GM10266 (cell line): Measurements from ENCODE around the gene GSTA2.
A peak's percentile ranks its signal among the peaks of the same experiment; 100 is the strongest.
"Not testable (repeated sequence)": the region's sequence is repeated elsewhere in the genome, so short reads cannot be mapped to it uniquely, and the experiment has no call there.

ENCODE experiments used
- DNase-seq: peaks from one replicate; pipeline ENCODE4 v3.0.0; 2012; ENCODE audit errors: extremely low spot score
- TF ChIP-seq, protein P1 (sequence below): IDR thresholded peaks from 2 replicates; pipeline ENCODE4 v1.5.1; 2012; ENCODE audit warnings: mild to moderate bottlenecking, low read depth; ENCODE audit not compliant: control insufficient read depth, insufficient read depth; ENCODE audit errors: missing control alignments

The GSTA2 gene

DNA sequence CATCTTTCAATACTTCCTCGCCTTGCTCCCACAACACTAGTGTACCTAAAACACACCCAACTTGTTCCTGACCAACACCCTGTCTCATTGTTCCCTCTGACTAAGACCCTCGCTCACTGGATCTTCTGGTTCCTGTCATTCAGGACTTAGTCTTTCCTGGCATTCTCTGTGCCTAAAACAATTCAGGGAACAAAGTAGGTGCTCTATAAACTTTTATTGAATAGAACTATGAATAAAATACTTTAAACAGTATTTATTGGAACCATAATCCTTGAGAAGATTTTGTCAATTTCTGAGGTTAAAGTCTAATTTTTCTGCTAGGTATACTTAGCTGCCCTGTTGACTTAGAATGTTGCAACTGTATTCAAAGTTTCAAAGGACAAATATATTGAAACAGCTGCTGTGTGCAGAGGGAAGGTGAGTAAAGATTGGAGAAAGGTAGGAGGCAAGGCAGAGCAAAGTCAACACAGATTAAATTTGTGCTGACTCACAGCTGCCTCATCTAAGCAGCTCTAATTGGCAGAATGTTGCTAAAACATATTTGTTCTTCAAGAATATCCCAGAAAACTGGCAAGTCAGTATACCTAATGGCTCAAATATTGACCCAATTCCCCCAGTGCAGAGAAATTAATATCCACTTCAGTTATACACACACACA, 37.6 kb downstream of the GSTA2 start:
- no peak for DNase-seq
- TF ChIP-seq, protein P1, sequence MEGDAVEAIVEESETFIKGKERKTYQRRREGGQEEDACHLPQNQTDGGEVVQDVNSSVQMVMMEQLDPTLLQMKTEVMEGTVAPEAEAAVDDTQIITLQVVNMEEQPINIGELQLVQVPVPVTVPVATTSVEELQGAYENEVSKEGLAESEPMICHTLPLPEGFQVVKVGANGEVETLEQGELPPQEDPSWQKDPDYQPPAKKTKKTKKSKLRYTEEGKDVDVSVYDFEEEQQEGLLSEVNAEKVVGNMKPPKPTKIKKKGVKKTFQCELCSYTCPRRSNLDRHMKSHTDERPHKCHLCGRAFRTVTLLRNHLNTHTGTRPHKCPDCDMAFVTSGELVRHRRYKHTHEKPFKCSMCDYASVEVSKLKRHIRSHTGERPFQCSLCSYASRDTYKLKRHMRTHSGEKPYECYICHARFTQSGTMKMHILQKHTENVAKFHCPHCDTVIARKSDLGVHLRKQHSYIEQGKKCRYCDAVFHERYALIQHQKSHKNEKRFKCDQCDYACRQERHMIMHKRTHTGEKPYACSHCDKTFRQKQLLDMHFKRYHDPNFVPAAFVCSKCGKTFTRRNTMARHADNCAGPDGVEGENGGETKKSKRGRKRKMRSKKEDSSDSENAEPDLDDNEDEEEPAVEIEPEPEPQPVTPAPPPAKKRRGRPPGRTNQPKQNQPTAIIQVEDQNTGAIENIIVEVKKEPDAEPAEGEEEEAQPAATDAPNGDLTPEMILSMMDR: no peak

GRCh38 chr6:52725143-52725534, 38.1 kb downstream of the GSTA2 start:
- DNase-seq: no peak

GRCh38 chr6:52724406-52725121, 38.7 kb downstream of the GSTA2 start:
- peak; percentile 72 for DNase-seq
- TF ChIP-seq, protein P1: peak; percentile 87

More at GRCh38 chr6:52725143-52725534, 38.1 kb downstream of the GSTA2 start:
- TF ChIP-seq, protein P1: no peak

DNA sequence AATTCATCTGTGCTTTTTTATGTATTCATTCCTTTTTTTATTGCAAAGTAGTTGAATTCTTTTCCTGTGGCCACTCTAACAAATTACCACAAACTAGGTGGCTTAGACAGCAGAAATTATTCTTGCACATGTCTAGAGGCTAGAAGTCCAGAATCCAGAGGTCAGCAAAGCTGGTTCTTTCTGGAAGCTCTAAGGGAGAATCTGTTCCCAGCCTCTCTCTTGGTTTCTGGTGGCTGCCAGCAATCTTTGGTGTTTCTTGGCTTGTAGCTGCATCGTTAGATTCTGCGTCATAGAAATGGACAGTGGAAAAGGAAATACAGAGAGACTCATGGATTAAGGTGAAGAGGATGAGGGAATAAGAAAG, 39.3 kb downstream of the GSTA2 start:
- no peak for DNase-seq

GRCh38 chr6:52720321-52720720, 43.0 kb downstream of the GSTA2 start:
- DNase-seq: no peak
- TF ChIP-seq, protein P1: no peak

More for the DNA sequence above, 39.3 kb downstream of the GSTA2 start:
- TF ChIP-seq, protein P1: no peak

GRCh38 chr6:52718550-52718949, 44.7 kb downstream of the GSTA2 start:
- no peak for DNase-seq
- TF ChIP-seq, protein P1: no peak

- not testable (repeated sequence) for DNase-seq
These were observed 48.5 kb downstream of the GSTA2 start for GRCh38 chr6:52714761-52715160.
